Gastroesophageal sphincter (tissue), 3 donors: ENCODE measurements around the gene CHIT1.

Experiments used
- POLR2A ChIP-seq, 2 donors: fragments of 450-650 bp; IDR thresholded peaks; one replicate each; pipeline ENCODE4 v1.6.1; 2017; ENCODE audit warnings: antibody characterized with exemption in 2 of 2, mild to moderate bottlenecking in 2 of 2, moderate library complexity in 1 of 2
- TF ChIP-seq, protein P1 (sequence below), 4 experiments: fragments of 200-600 bp in 2 of 4; fragments of 450-650 bp in 2 of 4; sonication (generic) in 1 of 4; IDR thresholded peaks; one replicate each; pipeline ENCODE4 v1.5.1; 2017 to 2019; ENCODE audit warnings: antibody characterized with exemption in 4 of 4, mild to moderate bottlenecking in 2 of 4, moderate library complexity in 2 of 4

- no peak for TF ChIP-seq POLR2A (IDR thresholded peaks at IDR 0.05)
- TF ChIP-seq, protein P1, sequence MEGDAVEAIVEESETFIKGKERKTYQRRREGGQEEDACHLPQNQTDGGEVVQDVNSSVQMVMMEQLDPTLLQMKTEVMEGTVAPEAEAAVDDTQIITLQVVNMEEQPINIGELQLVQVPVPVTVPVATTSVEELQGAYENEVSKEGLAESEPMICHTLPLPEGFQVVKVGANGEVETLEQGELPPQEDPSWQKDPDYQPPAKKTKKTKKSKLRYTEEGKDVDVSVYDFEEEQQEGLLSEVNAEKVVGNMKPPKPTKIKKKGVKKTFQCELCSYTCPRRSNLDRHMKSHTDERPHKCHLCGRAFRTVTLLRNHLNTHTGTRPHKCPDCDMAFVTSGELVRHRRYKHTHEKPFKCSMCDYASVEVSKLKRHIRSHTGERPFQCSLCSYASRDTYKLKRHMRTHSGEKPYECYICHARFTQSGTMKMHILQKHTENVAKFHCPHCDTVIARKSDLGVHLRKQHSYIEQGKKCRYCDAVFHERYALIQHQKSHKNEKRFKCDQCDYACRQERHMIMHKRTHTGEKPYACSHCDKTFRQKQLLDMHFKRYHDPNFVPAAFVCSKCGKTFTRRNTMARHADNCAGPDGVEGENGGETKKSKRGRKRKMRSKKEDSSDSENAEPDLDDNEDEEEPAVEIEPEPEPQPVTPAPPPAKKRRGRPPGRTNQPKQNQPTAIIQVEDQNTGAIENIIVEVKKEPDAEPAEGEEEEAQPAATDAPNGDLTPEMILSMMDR (IDR thresholded peaks at IDR 0.05): no peak
These were observed 30.5 kb downstream of the CHIT1 start for GRCh38 chr1:203199002-203199401.
